GM19324 (cell line): Measurements from ENCODE around the gene SKAP2.
A peak's percentile ranks its signal among the peaks of the same experiment; 100 is the strongest.

Experiments used
- ATAC-seq: cut with Tn5 transposase; IDR thresholded peaks from one replicate; pipeline ENCODE4 v1.9.1; 2021; ENCODE audit warnings: mild to moderate bottlenecking, moderate library complexity; ENCODE audit not compliant: unreplicated experiment, low FRiP score

Gene SKAP2, protein sequence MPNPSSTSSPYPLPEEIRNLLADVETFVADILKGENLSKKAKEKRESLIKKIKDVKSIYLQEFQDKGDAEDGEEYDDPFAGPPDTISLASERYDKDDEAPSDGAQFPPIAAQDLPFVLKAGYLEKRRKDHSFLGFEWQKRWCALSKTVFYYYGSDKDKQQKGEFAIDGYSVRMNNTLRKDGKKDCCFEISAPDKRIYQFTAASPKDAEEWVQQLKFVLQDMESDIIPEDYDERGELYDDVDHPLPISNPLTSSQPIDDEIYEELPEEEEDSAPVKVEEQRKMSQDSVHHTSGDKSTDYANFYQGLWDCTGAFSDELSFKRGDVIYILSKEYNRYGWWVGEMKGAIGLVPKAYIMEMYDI

DNA sequence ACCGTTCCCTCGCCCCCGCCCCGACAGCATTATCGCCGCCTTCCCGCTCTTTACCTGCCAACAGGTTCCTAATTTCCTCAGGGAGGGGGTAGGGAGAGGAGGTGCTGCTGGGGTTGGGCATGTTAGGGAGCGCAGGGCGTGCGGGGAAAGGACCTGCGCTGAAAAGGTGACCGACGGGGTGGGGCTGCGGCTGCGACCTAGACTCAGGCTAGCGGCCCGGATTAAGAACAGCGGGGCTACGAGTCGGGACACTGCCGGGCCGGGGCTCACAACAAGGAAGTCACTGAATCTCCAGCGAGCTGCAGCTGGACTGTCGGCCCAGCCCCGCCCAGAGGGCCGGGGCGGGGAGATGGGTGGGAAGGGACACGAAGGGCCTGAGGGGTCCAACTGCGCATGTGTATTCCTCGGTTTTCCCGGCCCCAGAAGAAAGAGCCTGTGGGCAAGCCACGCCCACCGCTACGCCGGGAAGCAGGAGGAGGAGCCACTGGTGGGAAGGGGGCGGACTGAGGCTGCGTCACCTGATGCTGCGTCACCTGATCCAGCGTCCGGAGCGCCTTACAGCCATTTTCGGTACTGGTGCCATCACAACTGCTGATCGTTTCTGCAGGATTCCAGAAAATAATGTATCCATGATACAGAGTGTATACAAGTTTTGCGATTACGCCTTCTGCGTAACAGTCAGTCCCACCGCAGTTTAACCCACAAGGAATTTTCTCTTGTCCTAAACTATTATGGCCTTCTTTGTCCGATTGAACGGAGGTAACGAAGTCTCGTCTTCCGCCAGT is at the start of gene SKAP2:
SKAP2 (minus strand) TSS at position 282 of the 785 bp plus-strand sequence; CDS start at position 121, 161 bp downstream.
- ATAC-seq, result peak; percentile 95

DNA sequence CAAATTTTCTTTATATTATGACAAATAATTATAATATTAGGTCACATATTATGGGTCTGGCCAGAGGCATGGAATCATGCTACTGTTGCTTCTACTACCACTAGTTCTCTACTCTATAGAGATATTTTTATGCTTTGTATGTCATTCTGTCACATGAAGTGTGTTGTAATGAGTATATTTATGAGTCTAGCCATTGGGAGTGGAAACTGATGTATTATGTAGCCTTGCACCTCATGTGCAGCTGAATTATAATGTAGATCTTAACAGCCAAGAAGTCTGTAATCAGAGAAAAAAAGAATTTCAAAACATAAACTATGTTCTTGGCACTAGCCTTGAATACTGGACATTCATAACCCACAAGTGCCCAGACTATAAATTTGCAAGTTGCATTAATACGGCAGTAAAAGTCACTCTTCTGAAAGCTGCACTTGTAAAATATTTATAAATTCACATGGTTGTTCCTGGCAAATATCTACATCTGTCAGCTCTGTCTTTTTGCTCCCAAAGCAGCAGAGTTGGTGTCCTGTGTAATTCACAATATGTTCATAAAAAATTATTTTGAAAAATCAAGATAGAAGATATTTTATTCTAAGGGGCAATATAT is 48.6 kb upstream of the SKAP2 start:
- no peak for ATAC-seq

DNA sequence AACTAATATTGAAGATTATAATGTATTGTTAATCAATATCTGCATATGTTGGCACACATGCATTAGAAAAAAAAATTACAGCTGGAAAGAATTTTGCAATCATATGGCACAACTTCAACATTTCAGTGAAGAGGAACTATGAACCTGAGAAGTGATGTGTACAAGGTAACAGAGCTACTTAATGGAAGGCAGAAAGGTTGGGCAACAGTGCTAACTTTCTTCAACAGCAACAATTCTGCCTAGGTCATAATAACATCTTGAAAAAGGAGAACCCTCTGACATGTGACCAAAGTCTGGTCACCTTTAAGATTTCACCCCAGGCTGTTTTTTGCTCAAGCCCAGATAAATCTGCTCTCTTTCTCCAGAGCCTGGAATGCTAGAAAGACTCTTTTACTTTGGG is 47.9 kb upstream of the SKAP2 start:
- ATAC-seq, result no peak

DNA sequence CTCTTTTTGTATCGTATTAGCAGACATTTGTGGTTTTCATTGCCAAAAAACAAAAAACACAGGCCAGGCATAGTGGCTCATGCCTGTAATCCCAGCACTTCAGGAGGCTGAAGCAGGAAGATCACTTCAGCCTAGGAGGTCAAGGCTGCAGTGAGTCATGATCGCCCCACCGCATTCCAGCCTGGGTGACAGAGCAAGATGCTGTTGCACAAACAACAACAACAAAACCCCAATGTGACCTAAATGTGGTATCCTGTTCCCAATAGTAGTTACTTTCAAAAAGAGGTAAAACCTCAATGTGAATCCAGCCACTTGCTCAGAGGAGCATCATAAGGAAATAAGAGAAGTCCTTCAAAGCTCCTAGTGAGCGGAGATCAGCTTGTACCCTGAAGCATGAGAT is 45.8 kb upstream of the SKAP2 start:
- ATAC-seq, result no peak

DNA sequence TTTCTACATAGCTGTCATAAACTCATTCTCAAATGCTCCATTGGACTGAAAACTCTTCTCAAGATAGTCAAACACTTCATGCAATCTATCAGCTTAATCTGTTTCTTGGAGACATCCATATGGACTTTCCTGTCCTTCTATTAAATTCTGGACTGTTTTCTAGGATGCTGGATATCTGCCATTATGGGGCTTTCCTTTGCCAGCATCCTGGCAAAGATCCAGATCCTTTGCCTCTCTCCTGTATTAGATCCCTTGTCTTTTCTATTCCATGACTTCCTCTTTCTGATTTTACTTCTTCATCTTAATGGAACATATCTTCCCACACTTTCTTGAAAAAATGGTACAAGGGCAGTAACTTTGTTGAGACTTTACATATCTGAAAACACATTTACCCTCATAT is 35.9 kb upstream of the SKAP2 start:
- no peak for ATAC-seq

DNA sequence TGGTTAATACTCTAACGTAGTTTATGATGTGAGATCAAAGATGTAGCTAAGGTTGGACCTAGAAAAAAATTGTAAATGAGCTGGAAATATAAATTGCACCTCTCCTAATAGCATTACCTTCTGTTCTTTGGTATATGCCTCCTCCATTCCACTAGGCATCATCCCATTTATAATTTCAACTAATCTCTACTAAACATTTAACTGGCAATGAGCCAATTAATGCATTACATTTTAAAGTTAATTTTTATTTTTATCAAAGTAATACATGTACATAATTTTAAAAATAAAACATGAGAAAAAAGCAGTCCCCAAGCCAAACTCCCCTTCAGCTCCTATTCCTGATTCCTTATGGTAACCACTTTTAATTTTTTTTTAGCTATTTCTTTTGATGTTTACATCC is 35.1 kb upstream of the SKAP2 start:
- ATAC-seq, result no peak

DNA sequence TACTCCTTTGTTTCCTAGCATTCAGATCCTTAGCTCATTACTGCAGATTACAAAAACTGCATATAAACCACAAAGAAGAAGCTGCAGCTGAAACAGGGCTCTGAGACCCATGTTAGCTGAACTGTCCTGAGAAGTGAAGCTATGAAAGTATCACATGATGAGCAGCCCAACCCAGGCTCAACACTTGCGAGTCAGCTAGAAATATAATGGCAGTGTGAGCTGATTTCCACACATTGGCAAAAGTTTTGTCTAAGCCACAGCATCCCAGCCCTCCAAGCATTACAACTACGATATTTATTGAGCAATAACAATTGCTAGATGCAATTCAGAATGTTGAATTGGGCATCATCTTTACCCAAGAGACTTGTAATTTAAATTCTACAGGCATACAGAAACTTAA is 34.5 kb upstream of the SKAP2 start:
- ATAC-seq, result no peak

DNA sequence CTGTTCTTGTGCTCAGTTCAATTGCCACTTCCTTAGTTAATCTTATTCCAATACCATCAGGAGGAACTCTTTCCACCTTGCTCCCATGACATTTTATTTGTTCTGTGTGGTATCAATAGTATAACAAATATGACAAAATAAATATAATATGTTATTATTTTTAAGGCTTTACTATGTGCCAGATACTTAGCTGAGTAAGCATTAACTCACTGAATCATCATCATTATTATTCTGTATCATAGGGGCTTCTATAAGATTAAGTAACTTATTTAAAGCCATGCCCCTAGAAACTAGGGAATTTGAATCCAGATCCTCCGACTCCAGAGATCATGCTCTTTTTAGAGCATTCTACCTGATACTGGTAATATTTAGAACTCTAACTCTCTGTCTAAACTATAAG is 33.5 kb upstream of the SKAP2 start:
- no peak for ATAC-seq

DNA sequence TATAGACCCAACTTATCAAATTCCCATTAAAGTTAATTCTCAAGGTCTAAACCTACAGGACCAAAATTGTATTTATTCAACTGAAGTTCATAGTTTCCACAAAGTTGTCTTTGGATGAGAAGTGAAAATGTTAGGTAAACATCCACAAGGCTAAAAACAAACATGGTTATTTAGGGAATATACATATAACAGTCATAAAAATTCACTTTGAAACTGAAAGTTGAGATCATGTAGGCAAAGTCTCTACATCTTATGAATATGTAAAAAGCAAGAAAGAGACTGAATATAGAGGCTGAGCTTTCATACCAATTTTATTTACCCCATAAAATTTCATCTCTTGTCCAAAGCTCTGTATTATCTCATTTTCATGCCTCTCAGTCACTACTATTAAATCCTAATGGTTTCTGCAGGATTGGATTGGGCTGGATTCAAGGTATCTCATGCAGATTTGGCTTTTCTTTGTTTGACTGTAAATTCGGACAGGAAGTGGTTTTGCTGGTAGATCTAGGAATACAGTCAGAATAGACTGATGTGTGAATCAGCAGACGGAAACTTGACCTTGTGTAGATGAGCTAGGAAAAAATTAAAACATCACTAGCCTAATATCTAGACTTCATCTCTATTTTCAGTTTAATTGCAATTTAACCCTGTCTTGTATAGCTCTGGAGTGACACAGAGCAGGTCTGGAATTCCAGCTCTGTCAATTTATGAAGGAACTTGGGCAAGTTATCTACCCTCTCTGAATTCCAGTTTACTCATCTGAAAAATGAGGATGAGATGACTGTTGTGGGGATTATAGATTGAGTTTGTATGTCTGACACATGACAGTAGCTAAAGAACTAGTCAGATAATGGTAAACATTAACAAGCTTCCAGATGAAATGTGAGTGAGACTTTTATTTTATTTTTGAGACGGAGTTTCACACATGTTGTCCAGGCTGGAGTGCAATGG is 27.3 kb upstream of the SKAP2 start:
- no peak for ATAC-seq

DNA sequence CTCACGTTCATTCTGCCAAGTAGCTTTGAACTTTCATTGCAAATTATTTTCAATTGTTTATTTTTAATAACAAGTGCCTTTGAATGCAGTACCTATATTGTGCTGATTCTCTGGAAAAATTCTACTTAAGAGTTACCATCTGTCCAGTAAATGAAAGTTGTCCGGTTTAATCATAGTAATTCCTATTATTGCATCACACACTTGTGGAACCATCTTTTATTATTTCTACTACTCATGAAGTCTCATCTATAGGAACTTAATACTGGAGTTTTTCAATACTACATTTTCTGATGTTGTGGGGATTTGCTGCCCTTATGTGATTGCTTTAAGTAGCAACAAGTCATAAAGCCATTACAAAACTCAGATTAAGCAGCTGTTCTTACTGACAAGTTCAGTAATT is 16.5 kb upstream of the SKAP2 start:
- ATAC-seq, result no peak

DNA sequence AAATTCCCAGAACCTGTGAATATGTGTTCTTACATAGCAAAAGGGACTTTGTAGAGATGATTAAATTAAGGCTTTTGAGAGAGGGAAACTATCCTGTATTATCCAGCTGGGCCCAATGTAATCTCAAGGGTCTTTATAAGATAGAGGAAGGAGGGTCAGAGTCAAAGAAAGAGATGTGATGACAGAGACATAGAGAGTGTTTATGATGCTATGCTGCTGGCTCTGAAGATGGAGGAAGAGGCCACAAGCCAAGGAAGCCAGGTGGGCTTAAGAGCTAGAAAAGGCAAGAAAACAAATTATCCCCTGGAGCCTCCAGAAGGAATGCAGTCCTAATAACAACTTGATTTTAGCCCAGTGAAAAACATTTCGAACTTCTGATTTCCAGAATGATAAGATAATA is 15.3 kb upstream of the SKAP2 start:
- ATAC-seq, result no peak

DNA sequence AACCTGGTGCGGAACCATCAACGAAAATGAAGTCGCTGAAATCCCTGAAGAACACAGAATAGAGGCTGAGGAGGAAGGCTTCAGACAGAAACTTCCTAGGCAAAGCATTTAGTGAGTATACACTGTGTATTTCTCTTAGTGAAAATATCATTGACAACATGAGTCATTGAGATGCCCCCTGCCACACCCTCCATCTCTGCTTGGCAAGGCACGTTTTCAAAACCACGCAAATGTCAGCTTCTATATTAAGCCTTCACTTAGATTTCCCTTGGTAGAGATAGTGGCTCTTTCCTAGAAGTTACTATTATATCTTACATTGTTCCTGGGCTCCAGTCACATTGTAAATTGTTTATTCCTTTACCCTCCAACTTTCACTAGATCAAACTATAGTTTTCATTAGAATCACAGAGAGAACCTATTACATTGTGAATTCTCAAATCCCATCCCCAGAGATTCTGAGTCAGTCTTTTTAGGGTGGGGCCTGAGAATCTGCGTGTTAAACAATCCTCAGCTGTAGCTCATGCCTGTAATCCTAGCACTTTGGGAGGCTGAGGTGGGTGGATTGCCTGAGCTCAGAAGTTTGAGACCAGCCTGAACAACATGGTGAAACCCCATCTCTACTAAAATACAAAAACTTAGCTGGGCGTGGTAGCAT is 4.6 kb upstream of the SKAP2 start:
- no peak for ATAC-seq

DNA sequence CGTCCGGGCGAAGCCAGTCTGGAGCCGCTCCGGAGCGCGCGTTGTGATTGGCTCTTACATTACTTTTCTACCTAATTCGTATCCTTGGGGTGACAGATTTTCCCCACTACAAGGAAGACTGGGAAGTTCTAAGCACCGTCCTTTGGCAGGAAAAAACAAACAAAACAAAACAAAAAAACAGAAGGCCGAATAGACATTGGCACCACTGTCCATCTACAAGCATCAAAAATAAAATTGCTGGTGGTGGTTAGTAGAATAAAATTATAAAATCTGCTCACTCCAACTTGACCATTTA is 651 bp upstream of the SKAP2 start:
- peak; percentile 31 for ATAC-seq

DNA sequence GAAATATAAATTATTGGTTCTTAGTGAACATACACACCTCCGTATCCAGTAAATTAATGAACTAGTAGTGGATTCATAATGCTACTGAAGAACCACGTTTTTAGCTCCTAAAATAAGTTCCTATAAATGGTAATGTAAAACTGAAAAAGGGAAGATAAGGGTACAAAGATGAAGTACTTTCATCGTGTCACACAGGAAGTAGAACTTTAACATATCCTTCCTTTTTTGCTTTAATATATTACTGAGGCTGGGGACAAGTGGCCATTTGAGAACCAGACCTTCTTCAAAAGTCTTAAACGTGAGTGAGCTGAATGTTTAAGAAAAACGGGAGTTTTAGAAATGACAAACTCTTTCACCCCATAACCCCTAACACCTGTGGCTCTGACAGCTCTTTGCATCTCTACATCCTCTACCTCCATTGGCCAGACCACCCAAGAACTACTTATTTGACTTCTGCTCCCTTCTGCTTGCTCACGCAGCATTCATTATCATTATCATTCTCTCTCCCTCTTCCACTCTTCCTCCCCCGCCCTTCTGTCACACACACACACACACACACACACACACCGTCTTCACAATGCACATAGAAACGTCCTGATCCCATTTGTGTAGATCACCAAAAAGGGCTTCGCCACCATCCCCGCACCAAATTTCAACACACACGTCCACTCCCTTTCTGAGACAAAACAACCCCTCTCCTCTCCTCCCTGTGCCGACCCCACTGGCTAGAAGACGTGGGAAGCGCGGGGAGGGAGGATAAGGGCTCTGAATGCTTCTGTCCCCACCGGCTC is 677 bp downstream of the SKAP2 start:
- ATAC-seq, result no peak

DNA sequence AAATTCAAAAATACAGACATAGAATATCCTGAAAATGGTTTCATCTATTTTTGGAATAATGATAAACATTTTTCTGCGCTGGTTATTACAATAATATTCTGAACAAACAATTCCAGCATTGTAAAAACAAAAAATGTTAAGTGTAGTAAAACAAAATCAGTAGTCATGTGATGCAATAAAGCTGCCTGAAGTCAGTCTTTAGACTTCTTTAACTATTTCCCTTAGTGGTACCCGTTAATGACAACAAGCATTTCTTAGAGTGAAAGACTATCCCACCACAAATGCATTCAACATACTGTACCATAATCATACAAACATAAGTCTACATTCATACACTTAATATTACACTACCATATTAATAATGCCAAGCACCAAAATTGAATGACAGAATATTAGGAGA is 1.6 kb downstream of the SKAP2 start:
- ATAC-seq, result no peak

DNA sequence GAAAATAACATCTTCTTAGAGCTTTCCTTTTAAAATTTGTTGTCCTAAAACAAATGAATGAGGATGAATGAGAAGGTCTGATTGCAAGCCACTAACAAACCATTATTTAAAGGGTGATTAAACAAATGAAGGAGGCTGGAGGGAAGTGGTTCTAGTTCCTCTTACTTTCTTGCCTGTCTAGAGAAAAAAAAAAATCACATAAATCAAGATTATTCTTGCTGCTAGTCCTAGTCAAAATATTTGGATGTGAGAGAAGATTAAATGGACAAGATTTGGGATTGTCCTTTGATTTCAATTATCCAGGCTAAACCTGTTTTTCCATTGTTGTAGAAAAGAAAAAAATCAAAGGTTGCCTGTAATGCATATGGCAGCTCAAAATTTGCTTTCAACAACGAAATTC is 3.3 kb downstream of the SKAP2 start:
- ATAC-seq, result no peak

DNA sequence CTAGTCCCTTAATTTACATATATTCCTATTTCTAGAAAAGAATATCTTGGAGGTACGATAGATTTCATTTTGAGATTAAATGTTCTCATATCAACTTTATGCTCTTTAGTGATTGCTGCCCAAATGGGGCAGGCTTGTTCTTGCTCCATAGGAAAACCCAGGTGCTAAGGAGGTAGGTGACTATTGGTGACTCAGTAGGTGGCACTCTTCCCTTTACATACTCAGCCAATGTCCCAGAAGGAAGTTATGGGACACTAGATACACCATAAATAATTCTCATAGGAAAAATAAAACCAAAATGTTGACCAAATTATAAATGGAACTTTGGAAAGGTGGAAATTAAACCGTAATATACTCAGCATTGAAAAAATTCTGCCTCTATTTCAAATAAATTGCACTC is 4.0 kb downstream of the SKAP2 start:
- ATAC-seq, result no peak

DNA sequence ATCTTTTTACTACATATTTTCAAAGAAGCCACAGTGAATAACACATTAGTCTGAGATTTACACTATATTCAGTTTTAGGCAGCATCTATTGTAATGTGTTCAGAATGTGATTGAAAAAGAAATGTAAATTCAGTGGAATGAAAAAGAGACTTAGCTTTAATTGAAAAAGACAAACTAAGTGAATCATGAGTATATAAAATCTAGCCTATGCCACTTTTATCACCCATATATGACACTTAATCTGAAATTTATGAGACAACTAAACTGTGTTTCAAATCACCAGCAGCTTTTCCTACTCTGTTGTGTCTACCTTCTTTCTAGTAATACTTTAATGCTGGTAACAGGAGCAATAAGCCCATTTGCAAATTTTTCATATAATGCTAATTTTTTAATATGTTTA is 4.7 kb downstream of the SKAP2 start:
- ATAC-seq, result no peak

DNA sequence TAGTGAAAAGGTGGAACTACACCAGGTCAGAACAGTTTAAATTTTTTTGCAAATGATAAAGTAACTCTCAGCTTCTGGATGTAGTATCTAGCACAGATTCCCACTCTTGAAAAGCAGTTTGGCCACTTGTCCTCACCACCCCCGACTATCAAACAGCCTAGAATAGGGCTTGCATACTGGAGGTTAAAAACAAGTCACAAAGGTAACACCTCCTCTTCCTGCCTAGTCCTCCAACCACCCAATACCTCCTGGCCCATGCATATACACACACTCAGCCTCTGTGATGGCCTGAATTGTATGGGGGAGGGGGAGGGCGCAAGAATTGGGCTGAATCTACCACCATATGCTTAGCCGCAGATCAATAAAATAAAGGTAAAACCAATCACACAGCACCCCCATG is 5.7 kb downstream of the SKAP2 start:
- ATAC-seq, result no peak
